PC-9 (cell line): Measurements from ENCODE around the gene CNBP. TPM values are rescaled to one million over a fixed set of nuclear protein-coding genes. Genes with fewer than 3 reads are reported as not detected.

Experiments used
- total RNA-seq: library from RNA; stranded (reverse); gene quantifications from 2 replicates; pipeline ENCODE4 v1.2.3, GENCODE V29; 2021

The CNBP gene
- total RNA-seq, 1 experiment from 2014 or later = 265 TPM

Other genes starting within 250 kb of the CNBP start
- 4.3 and 4.8 TPM in 2 replicates for gene CFAP92, start 189.8 kb downstream of the CNBP start, total RNA-seq
- gene EFCC1, start 182.6 kb downstream of the CNBP start, total RNA-seq = 0.24 and 0.43 TPM in 2 replicates
- gene GP9, start 123.1 kb downstream of the CNBP start, total RNA-seq = not detected in 2 replicates
- gene RAB43, start 62.1 kb downstream of the CNBP start, total RNA-seq = 39.5 and 48.9 TPM in 2 replicates
- gene ISY1, start 22.8 kb downstream of the CNBP start, total RNA-seq = 62.3 and 63.1 TPM in 2 replicates
- 195 and 212 TPM in 2 replicates for gene COPG1, start 65.7 kb upstream of the CNBP start, total RNA-seq
- 60.9 and 62.7 TPM in 2 replicates for gene HMCES, start 95.0 kb upstream of the CNBP start, total RNA-seq
- 2.0 and 2.2 TPM in 2 replicates for gene EFCAB12, start 244.7 kb upstream of the CNBP start, total RNA-seq